ENCODE data around the gene ADAMTS7. TPM values are rescaled to one million over a fixed set of nuclear protein-coding genes. Genes with fewer than 3 reads are reported as not detected.
"Not testable (repeated sequence)": the region's sequence is repeated elsewhere in the genome, so short reads cannot be mapped to it uniquely, and the experiment has no call there.

Gene ADAMTS7
- total RNA-seq, 4 donors from 2014 or later, result 0.29 to 21.4 (median 7.5) TPM

DNA sequence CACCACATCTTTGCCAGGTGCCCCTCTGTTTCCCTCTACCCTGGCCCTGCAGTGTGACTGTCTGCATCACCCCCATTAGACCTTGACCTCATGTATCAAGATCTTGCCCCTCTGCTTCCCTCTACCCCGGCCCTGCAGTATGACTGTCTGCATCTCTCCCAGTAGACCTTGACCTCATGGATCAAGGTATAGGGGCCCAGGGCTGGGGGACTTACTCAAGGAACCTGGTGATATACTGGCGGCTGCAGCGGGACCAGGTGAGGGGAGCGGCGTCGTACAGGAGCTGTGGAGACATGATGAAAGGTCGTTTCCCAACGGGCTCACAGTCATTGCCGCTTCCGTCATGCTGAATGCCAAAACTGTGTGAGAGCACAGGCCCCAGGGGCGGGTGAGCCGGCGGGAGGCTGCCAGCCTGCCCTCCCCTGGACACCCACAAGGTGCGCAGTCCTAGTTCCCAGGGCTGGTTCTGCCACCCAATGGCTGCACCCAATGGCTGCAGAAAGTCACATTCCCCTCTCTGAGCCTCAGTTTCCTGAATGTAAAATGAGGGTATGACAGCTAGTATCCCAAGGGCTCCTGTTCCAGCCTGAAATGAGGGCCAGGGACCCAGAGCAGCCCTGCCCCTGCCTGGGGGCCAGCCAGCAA, 23.1 kb downstream of the ADAMTS7 start:
- Histone ChIP-seq H3K9me3 (no peaks in the 10 kb centered on the region), H3K4me1 (no peaks in the 10 kb centered on the region), H3K36me3 (no peaks in the 10 kb centered on the region), H3K27ac (no peak overlapping the region), H3K27me3 (no peaks in the 10 kb centered on the region), H3K4me3 (no peak overlapping the region)
- intact Hi-C loops (cut with DNase I; ENCODE audit: low total_unique reads), result no loop called here
- DNase-seq, result no peak
- no peak for TF ChIP-seq CTCF (IDR thresholded peaks at IDR 0.05)
- TF ChIP-seq POLR2A (IDR thresholded peaks at IDR 0.05), result no peak

- H3K9me3 ChIP-seq; H3K27me3 ChIP-seq; H3K4me3 ChIP-seq; H3K27ac ChIP-seq; H3K4me1 ChIP-seq; H3K36me3 ChIP-seq; intact Hi-C loops (cut with DNase I; ENCODE audit: low total_unique reads); DNase-seq: not testable (repeated sequence)
These were observed 28.9 kb downstream of the ADAMTS7 start for GRCh38 chr15:78782402-78782801.

GRCh38 chr15:78781381-78781780, 29.9 kb downstream of the ADAMTS7 start:
- intact Hi-C loops (cut with DNase I; ENCODE audit: low total_unique reads); H3K27me3 ChIP-seq; H3K4me1 ChIP-seq; DNase-seq; H3K36me3 ChIP-seq; H3K27ac ChIP-seq; H3K4me3 ChIP-seq; H3K9me3 ChIP-seq: not testable (repeated sequence)

DNA sequence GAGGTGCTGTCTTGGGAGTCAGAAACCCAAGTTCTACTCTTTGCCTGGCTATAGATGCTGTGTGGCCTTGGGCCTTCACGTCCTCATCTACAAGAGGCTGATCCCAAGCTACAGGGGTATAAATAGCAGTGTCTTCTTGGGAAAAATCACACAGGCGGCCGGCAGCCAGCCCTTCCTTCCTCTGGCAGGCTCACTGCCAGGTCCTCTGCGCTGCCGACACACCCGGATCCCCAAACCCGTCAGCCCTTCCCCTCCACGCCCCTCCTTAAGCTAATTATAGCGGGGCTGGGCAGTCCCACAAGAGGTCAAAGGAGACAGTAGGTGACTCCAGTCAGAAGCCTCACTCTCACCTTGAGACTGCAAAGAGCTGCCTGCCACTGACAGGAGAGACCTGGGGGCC, 31.3 kb downstream of the ADAMTS7 start:
- H3K9me3 ChIP-seq; H3K4me3 ChIP-seq; H3K36me3 ChIP-seq; DNase-seq; H3K27ac ChIP-seq; H3K27me3 ChIP-seq; H3K4me1 ChIP-seq; intact Hi-C loops (cut with DNase I; ENCODE audit: low total_unique reads): not testable (repeated sequence)

DNA sequence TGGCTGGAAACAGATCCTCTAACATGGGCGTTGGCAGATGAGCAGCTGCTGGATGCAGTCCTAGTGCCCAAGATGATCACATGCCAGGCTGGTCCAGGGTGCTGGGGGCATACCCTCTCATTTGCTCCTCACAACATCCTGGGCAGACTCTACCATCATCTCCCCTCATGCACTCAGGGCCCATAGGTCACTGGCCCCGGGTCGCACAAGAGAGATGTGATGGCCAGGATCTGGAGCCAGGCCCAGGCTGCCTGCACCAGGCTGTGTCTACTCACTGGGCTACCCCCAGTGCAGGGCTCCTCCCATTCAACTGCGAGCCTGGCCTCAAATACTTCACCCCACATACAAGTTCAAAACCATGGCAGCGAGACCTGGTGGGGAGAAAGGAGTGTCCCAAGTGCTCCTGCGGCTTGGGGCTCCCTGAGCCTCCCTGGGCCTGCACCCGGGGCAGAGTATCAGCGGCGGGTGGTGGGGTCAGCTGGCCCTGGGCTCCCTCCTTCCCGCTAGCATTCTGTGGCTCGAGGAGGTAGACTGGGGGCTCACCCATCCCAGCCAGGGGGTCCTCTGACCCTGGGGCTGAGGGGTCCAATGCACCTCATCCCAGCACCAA, 32.0 kb downstream of the ADAMTS7 start:
- H3K4me3 ChIP-seq; H3K4me1 ChIP-seq; H3K9me3 ChIP-seq; DNase-seq; H3K36me3 ChIP-seq; H3K27me3 ChIP-seq; intact Hi-C loops (cut with DNase I; ENCODE audit: low total_unique reads); H3K27ac ChIP-seq: not testable (repeated sequence)

GRCh38 chr15:78778422-78778821, 32.8 kb downstream of the ADAMTS7 start:
- no peaks in the 10 kb centered on the region for H3K9me3 ChIP-seq
- H3K27me3 ChIP-seq, result no peaks in the 10 kb centered on the region
- DNase-seq, result no peak
- no peak overlapping the region for H3K4me3 ChIP-seq
- H3K36me3 ChIP-seq, result no peaks in the 10 kb centered on the region
- no peak overlapping the region for H3K27ac ChIP-seq
- intact Hi-C loops (cut with DNase I; ENCODE audit: low total_unique reads), result no loop called here
- H3K4me1 ChIP-seq, result no peaks in the 10 kb centered on the region
- TF ChIP-seq CTCF (IDR thresholded peaks at IDR 0.05) (no peak), POLR2A (IDR thresholded peaks at IDR 0.05) (no peak)

DNA sequence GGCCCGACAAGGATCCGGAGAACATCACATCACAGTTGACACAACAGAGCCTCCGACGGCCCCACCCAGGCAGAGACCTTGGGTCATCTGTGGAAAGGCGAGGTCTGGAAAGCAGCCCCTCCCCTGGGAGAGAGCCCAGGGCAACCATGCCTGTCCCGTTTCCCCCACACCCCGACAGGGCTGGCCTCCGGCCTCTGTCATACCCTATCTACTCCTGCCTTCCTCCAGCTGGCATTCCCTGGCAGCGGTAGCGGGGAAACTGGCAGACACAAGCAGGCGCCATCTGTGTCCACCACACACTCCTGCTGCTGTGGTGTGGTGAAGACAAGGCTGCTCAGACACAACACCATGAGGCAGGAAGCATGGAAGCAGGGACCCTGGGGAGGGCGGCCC, 33.3 kb downstream of the ADAMTS7 start:
- H3K27me3 ChIP-seq; H3K9me3 ChIP-seq; H3K36me3 ChIP-seq; intact Hi-C loops (cut with DNase I; ENCODE audit: low total_unique reads); H3K4me3 ChIP-seq; DNase-seq; H3K4me1 ChIP-seq; H3K27ac ChIP-seq: not testable (repeated sequence)

GRCh38 chr15:78777290-78777952, 33.8 kb downstream of the ADAMTS7 start:
- H3K9me3 ChIP-seq; H3K27me3 ChIP-seq; H3K36me3 ChIP-seq; intact Hi-C loops (cut with DNase I; ENCODE audit: low total_unique reads); H3K27ac ChIP-seq; H3K4me1 ChIP-seq; DNase-seq; H3K4me3 ChIP-seq: not testable (repeated sequence)

DNA sequence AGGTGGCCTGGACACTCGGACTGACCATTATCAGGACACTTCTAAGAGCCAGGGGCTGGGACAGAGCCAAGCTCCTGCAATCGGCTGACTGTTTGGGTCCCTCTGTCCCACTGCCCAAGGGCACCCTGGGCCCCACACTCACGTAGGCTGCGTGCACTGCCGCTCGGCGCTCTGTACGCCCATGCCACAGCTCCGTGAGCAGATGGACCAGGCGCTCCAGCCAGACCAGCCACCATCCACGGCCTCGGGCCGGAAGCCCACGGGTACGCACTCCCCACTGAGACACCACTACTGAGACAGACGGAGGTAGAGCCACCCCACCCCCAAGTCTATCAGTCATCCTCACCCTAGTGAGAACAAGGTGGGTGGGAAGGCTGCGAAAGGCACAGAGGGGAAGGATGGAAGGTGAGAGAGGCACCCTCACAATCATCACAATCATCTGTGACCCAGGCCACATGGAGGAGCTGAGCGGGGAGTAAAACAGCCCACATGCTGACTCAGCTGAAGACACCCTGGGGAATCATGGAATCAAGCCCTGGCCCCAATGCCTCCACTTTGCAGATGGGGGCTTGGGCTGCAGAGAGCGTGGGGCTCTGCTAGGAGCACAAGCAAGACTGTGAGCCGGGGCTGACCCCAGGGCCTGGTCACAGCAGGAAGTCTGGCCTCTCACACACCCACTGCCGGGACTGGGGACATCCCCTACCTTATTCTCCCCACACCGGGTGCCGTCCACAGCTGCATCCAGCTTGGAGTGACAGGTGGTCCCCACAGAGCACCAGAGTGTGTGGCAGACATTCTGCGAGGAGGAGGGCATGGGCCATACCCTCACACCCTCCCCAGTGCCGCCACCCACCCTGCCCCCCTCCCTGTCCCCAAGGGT, 35.0 kb downstream of the ADAMTS7 start:
- intact Hi-C loops (cut with DNase I; ENCODE audit: low total_unique reads); DNase-seq: not testable (repeated sequence)

More for the DNA sequence above, 35.0 kb downstream of the ADAMTS7 start:
- H3K27me3 ChIP-seq, H3K36me3 ChIP-seq, H3K4me3 ChIP-seq, H3K4me1 ChIP-seq, H3K9me3 ChIP-seq, H3K27ac ChIP-seq: not testable (repeated sequence)

Data from uterus (tissue), 4 donors.